Measurements from ENCODE around the gene KIAA1958.

- no peak for TF ChIP-seq CTCF (conservative IDR thresholded peaks at IDR 0.05; ENCODE audit: low read length)
- no peak for TF ChIP-seq EZH2phosphoT487 (IDR thresholded peaks at IDR 0.05; ENCODE audit: borderline replicate concordance)
Observed at GRCh38 chr9:112477330-112477729, 9.3 kb upstream of the KIAA1958 start.
